Erythroblast (primary cell): ENCODE measurements around the gene MYH16.

ENCODE experiments used
- GATA1 ChIP-seq: IDR thresholded peaks from 2 replicates; pipeline ENCODE4 v1.6.1; 2011; ENCODE audit warnings: low read depth, mild to moderate bottlenecking, control low read depth, low read length, moderate library complexity
- POLR2A ChIP-seq: IDR thresholded peaks from 2 replicates; pipeline ENCODE4 v1.6.1; 2011; ENCODE audit warnings: mild to moderate bottlenecking, low read length

DNA sequence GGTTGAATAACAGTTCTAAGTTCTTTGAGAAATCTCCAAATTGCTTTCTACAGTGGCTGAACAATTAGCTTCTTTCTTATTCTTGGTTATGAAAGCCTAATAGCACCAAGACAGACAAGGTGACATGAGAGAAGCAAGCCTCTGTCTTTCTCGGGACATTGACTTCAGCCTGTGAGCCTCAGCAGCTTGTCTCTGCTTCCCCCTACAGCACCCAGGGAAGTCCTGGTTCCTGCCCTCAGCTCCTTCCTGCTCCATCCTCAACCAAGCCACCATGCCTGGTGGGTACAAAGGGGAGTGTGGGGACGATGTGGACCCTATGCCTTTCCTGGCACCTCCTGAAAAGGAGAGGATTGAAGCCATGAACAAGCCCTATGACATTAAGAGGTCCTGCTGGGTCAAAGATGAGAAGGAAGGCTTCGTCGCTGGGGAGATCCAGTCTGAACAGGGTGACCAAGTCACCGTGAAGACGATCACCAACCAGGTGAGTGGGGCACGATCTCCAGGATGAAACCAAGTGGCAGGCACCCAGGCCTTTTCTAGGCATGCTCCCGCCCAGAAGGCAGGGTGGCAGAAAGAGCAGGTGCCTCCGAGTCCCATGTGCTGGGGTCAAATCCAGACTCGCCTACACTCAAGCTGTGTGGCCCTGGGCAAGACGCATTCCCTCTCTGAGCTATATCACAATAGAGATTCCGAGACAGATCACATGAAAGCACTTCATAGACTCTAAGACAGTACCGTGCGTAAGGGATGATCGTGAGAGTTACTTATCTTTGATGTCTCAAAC, 33.9 kb upstream of the MYH16 start:
- TF ChIP-seq POLR2A, result no peak
- TF ChIP-seq GATA1, result no peak
